IPS-NIHi7 (cell line): ENCODE results near the gene RECQL.
"Not testable (repeated sequence)": the region's sequence is repeated elsewhere in the genome, so short reads cannot be mapped to it uniquely, and the experiment has no call there.

Source experiments
- DNase-seq: peaks from one replicate; pipeline ENCODE4 v3.0.0; 2012; ENCODE audit warnings: mixed read lengths; ENCODE audit errors: extremely low spot score

The RECQL gene

DNA sequence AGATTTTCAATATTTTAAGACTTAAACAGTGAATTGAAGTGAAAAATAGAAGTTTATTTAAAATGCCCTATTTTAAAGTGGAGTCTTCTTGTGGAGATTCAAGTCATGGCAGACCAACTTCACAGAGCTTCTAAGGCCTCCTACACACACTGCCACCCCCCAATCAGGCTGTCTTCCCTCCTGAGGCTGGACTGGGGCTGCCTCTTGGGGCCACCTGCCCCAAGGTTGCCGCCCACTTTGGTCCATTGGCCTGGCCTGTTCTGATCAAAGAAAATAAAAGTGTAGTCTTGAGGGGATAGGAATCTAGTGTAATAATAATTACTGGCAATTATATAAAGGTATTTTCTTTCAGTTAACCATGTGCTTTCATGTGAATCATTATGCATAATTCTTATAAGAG, 1.4 kb upstream of the RECQL start:
- no peak for DNase-seq

DNA sequence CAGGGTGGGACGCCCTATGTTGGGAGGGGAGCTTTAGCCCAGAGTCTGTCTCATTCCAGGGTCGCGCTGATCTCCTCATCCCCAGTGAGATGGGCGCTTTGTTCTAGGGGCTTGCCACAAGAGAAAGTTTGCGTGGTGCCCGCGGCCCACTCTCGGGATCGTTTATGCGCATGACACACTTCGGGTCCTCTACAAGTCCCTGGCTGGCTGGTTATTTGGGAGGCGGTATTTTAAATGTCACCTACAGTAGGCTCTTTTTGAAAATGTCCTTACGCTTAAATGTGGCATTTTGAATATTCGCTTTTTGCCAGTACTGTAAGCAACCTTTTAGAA, 695 bp upstream of the RECQL start:
- DNase-seq = no peak

- no peak for DNase-seq
Observed at GRCh38 chr12:21500786-21501257, 613 bp downstream of the RECQL start.

GRCh38 chr12:21499765-21500164, 1.7 kb downstream of the RECQL start:
- no peak for DNase-seq

GRCh38 chr12:21485998-21486397, 15.4 kb downstream of the RECQL start:
- DNase-seq = no peak

GRCh38 chr12:21483531-21483930, 17.9 kb downstream of the RECQL start:
- DNase-seq = no peak

DNA sequence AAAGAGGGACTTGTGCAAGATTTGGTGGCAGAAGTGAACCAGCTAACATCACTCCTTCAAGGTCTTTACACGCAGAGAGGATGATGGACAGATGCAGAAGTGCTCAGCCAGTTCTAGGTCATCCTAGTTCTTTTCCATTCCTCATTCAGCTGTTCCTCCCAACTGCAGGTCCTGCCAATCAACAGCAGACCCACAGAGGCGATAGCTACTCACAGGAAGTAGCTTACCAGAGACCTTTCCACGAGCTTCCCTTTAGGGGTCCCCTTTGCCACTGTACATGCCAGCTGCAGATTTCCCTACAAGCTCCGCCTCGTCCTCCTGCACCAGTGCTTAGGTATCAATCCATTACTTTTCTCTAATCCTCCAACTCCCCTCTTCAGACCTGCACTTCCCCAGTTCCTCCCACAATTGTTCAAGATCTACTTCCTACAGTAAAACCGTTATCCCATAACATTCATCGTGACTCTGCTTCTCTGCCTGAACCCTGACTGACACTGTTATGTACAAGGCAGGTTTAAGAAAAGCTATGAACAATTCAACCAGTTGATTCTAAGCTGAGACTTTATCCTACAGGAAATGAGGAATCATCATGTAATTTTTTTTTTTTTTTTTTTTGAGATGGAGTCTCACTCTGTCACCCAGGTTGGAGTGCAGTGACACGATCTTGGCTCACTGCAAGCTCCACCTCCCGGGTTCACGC, 22.5 kb downstream of the RECQL start:
- no peak for DNase-seq

DNA sequence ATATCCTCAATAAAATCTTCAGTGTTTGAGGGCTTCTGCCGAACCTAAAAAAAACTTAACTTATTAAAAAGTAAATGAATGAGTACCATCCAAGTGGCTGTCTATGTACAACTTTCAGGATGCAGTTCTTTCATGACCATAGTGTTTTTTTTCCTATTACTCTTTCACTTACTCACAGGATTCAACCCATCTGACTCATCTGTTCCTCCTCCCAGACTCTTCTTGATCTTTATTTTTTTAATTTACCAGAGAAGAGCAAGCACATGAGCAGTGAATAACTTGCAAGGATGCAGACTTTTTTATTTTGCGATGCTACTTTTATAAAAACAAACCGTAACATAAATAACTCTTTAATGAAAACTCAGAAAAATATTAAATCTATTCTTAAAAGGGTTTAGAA, 24.5 kb downstream of the RECQL start:
- no peak for DNase-seq

GRCh38 chr12:21475552-21475951, 25.9 kb downstream of the RECQL start:
- no peak for DNase-seq

DNA sequence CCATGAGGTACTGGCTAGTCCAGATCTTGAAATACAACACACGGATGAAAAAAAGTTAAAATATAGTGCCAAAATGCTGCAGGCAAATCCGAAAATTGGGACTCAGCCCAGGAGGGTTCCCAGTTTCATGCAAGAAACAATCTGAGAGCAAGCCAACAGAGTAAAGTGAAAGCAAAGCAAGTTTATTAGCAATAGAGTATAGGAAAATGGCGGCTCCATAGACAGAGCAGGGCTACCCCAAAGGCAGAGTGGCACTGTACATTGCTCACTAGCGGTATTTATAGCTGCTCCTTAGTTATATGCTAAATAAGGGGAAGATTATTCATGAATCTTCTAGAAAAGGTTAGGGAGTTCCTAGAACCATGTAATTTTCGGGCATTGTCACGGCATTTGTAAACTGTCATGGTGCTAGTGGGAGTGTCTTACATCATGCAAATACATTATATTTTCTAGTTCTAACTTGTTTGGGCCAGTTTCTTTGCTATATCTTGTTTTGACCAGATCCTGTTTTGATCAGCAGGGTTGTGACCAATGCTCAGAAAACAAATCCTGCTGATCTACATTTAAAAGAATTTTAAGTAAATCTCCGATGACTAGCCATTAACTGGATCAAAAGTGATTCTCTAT, 29.1 kb downstream of the RECQL start:
- no peak for DNase-seq

DNA sequence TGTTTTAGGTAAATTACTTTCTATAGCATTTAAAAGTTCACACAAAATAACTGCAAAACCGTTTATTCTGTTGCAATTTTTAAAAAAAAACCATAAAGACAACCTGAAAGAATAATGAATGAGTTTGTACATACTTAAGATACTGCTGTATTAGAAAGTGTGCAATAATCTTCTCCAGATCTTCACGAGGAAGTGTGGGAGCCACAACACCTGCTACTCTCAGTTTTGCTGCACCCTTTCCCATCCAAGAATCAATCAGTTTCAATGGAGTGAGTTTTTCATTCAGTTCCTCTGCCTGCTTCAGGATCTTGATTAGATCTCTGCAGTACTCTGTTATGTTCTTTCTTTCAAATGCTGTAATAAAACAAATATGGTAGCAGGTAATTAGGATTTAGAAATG, 30.1 kb downstream of the RECQL start:
- DNase-seq = no peak

DNA sequence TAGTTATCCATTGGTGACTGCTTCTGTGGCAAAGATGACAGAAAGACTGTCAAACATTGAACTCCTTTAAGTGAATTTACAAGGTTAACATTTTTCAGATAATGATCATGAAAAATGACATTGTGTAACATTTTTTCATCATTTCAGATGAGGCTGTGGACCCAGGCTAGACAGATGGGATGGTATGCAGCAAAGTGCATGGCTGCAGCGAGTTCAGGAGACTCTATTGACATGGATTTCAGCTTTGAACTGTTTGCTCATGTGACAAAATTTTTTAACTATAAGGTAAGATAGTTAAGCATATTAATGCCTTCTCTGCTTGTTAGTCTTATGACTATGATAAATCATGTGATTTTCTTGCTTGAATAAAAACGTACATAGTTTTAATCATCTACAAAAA, 34.1 kb downstream of the RECQL start:
- DNase-seq = not testable (repeated sequence)

- DNase-seq = no peak
Observed at GRCh38 chr12:21459474-21459873, 42.0 kb downstream of the RECQL start.

DNA sequence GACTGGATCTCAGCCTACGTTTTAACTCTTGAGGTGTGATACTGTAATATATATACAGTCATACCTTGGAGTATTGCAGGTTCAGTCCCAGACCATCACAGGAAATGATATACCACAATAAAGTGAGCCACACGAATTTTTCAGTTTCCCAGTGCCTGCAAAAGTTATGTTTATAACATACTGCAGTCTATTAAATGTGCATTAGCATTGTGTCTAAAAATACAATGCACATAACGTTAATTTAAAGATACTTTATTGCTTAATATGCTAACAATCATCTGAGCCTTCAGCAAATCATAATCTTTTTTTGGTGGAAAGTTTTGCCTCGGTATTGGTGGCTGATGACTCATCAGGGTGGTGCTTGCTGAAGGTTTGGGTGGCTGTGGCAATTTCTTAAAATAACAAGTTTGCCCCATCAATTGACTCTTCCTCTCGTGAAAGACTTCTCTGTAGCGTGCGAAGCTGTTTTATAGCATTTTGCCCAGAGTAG, 45.1 kb downstream of the RECQL start:
- DNase-seq = no peak

- no peak for DNase-seq
Observed at GRCh38 chr12:21453312-21453852, 48.1 kb downstream of the RECQL start.

GRCh38 chr12:21451529-21451928, 49.9 kb downstream of the RECQL start:
- DNase-seq = peak; percentile 16

- DNase-seq = no peak
Observed at GRCh38 chr12:21444193-21445146, 57.0 kb downstream of the RECQL start.

- DNase-seq = no peak
Observed at GRCh38 chr12:21439347-21439746, 62.1 kb downstream of the RECQL start.

DNA sequence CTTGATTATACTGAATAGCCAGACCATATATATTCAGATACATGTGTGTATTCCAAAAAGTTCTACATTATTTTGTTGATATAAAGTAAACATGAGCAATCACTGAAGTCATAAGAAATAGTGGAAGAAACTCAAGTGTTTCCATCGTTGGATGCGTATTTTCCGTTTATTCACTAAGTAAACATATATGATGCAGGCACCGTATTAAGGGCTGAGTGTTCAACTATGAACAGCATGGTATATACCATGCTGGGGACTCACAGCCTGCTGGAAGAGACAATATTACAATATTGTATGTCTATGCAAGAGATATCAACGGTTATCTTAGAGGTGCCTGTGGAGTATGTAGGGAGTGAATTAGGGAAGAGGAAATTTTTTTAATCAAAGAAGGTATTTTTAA, 62.8 kb downstream of the RECQL start:
- DNase-seq = no peak

DNA sequence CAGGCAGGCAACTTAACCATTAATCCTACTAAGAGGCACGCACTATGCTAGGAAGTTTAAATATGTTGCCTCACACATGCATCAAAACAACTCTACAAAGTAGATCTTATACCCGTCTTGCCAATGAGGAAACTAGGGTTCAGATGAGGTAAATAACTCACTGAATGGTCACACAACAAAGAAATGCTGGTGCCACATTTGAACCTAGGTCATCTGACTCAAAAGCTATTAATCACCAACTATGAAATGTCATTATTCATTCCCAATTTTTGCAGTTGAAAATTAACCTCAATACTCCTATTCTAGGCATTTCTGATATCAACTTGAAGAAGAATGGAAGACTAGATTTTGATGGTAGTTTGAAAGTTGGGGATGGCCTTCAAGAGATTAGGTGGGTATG, 66.7 kb downstream of the RECQL start:
- no peak for DNase-seq

DNA sequence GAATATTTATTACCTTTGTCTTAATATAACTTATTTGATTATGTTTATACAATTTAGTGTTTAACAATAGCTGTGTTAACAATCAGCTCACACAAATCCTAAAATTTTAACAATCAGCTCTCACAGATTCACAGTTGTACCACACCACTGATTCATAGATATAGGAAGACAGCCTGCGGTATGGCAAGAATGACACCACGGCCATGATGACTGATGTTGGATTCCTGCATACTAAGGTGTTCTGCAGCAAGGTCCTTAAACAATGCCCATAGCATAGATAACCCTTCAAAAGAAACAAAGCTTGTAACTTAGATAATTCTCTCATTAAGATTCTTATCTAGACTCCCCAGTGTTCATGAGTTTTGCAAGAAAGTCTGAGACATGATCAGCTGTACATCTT, 67.9 kb downstream of the RECQL start:
- DNase-seq = no peak

GRCh38 chr12:21429994-21430393, 71.4 kb downstream of the RECQL start:
- peak; percentile 12 for DNase-seq
